SK-N-DZ (cell line): ENCODE results near the gene PFDN5.
"Not testable (repeated sequence)": the region's sequence is repeated elsewhere in the genome, so short reads cannot be mapped to it uniquely, and the experiment has no call there.

Source experiments
- DNase-seq: peaks from one replicate; pipeline ENCODE4 v3.0.0-alpha.2; 2015; ENCODE audit warnings: low spot score

Gene PFDN5

GRCh38 chr12:53286448-53286847 lies 8.9 kb upstream of the PFDN5 start:
- no peak for DNase-seq

- DNase-seq, result peak; percentile 39
These were observed 7.6 kb upstream of the PFDN5 start for GRCh38 chr12:53287741-53288216.

- DNase-seq, result no peak
These were observed 7.0 kb upstream of the PFDN5 start for GRCh38 chr12:53288322-53288721.

- DNase-seq, result no peak
These were observed 5.5 kb upstream of the PFDN5 start for GRCh38 chr12:53289891-53290290.

- DNase-seq, result no peak
These were observed 4.7 kb upstream of the PFDN5 start for GRCh38 chr12:53290661-53291060.

GRCh38 chr12:53292426-53292825 lies 2.9 kb upstream of the PFDN5 start:
- no peak for DNase-seq

GRCh38 chr12:53295891-53296219 lies 513 bp downstream of the PFDN5 start:
- no peak for DNase-seq

- DNase-seq, result not testable (repeated sequence)
These were observed 1.8 kb downstream of the PFDN5 start for GRCh38 chr12:53297106-53297505.

GRCh38 chr12:53298164-53298563 lies 2.8 kb downstream of the PFDN5 start:
- DNase-seq, result no peak

GRCh38 chr12:53299101-53299453 lies 3.7 kb downstream of the PFDN5 start:
- DNase-seq, result no peak

- peak; percentile 89 for DNase-seq
These were observed 4.3 kb downstream of the PFDN5 start, which contains the start of gene MYG1 for GRCh38 chr12:53299454-53300180. MYG1 (plus strand) TSS chr12:53299695; CDS start chr12:53299738, 43 bp downstream.

- no peak for DNase-seq
These were observed 4.8 kb downstream of the PFDN5 start for GRCh38 chr12:53300187-53300586.

GRCh38 chr12:53302903-53303302 lies 7.6 kb downstream of the PFDN5 start:
- DNase-seq, result no peak

- no peak for DNase-seq
These were observed 11.5 kb downstream of the PFDN5 start for GRCh38 chr12:53306826-53307225.

- DNase-seq, result no peak
These were observed 12.9 kb downstream of the PFDN5 start for GRCh38 chr12:53308276-53308675.

- no peak for DNase-seq
These were observed 18.7 kb downstream of the PFDN5 start for GRCh38 chr12:53313996-53314395.

GRCh38 chr12:53320352-53321195 lies 25.2 kb downstream of the PFDN5 start:
- DNase-seq, result no peak

- peak; percentile 50 for DNase-seq
These were observed 28.9 kb downstream of the PFDN5 start for GRCh38 chr12:53324113-53324778.

GRCh38 chr12:53324779-53325510 lies 29.6 kb downstream of the PFDN5 start:
- DNase-seq, result peak; percentile 86

GRCh38 chr12:53325511-53326061 lies 30.2 kb downstream of the PFDN5 start:
- DNase-seq, result no peak

- no peak for DNase-seq
These were observed 31.3 kb downstream of the PFDN5 start for GRCh38 chr12:53326460-53327185.
